ENCODE measurements around the gene TGM2.

- TF ChIP-seq CTCF (IDR thresholded peaks at IDR 0.05) (no peak), POLR2A (IDR thresholded peaks at IDR 0.05) (no peak)
Measured at GRCh38 chr20:38161412-38161774, 3.7 kb downstream of the TGM2 start.
